ENCODE measurements around the gene LIF. TPM values are rescaled to one million over a fixed set of nuclear protein-coding genes. Genes with fewer than 3 reads are reported as not detected.
A peak's percentile ranks its signal among the peaks of the same experiment; 100 is the strongest.

Gene LIF
- polyA plus RNA-seq (2014; cell fraction: cytosol; rRNA removed), result not detected in 2 replicates
- 0.04 TPM in 1 of 2 replicates, not detected in the other for polyA plus RNA-seq (2014; cell fraction: nucleus; rRNA removed)

GRCh38 chr22:30245985-30246813, at the start of gene LIF:
Gene LIF (minus strand): TSS chr22:30246759. CDS start chr22:30246695, 64 bp downstream.
- DNase-seq (ENCODE audit: low spot score), result no peak

GRCh38 chr22:30296324-30296723, 49.8 kb upstream of the LIF start:
- DNase-seq (ENCODE audit: low spot score), result no peak

GRCh38 chr22:30295576-30295975, 49.0 kb upstream of the LIF start:
- no peak for DNase-seq (ENCODE audit: low spot score)

- DNase-seq (ENCODE audit: low spot score), result no peak
Measured at GRCh38 chr22:30294830-30295229, 48.3 kb upstream of the LIF start.

GRCh38 chr22:30294066-30294465, 47.5 kb upstream of the LIF start:
- DNase-seq (ENCODE audit: low spot score), result no peak

- no peak for DNase-seq (ENCODE audit: low spot score)
Measured at GRCh38 chr22:30293026-30293425, 46.5 kb upstream of the LIF start.

- no peak for DNase-seq (ENCODE audit: low spot score)
Measured at GRCh38 chr22:30292069-30292970, 45.8 kb upstream of the LIF start.

- no peak for DNase-seq (ENCODE audit: low spot score)
Measured at GRCh38 chr22:30291058-30291892, 44.7 kb upstream of the LIF start.

GRCh38 chr22:30290342-30291057, 43.9 kb upstream of the LIF start:
- peak; percentile 33 for DNase-seq (ENCODE audit: low spot score)

- no peak for DNase-seq (ENCODE audit: low spot score)
Measured at GRCh38 chr22:30289980-30290313, 43.4 kb upstream of the LIF start.

GRCh38 chr22:30289141-30289979, 42.8 kb upstream of the LIF start, which contains the start of gene CASTOR1:
Gene CASTOR1 (minus strand): TSS chr22:30289505. CDS start chr22:30289497, 8 bp downstream.
- peak; percentile 99 for DNase-seq (ENCODE audit: low spot score)

GRCh38 chr22:30288419-30289140, 42.0 kb upstream of the LIF start:
- no peak for DNase-seq (ENCODE audit: low spot score)

- DNase-seq (ENCODE audit: low spot score), result peak; percentile 86
Measured at GRCh38 chr22:30287648-30288418, 41.3 kb upstream of the LIF start.

GRCh38 chr22:30286813-30287647, 40.5 kb upstream of the LIF start:
- DNase-seq (ENCODE audit: low spot score), result peak; percentile 58

- DNase-seq (ENCODE audit: low spot score), result no peak
Measured at GRCh38 chr22:30286331-30286730, 39.8 kb upstream of the LIF start.

- DNase-seq (ENCODE audit: low spot score), result no peak
Measured at GRCh38 chr22:30285846-30286200, 39.3 kb upstream of the LIF start.

- no peak for DNase-seq (ENCODE audit: low spot score)
Measured at GRCh38 chr22:30285176-30285845, 38.8 kb upstream of the LIF start.
